Measurements from ENCODE around the gene RBSN.

- no peak for TF ChIP-seq CTCF (IDR thresholded peaks at IDR 0.05; ENCODE audit: low read depth, low read length)
- no peak for TF ChIP-seq MAX (IDR thresholded peaks at IDR 0.05; ENCODE audit: low read depth, low read length)
- no peak for TF ChIP-seq POLR2A (IDR thresholded peaks at IDR 0.05; ENCODE audit: extremely low read depth, insufficient read length)
- TF ChIP-seq MYC (IDR thresholded peaks at IDR 0.05; ENCODE audit: low read depth, low read length) = no peak
These were observed 43.9 kb downstream of the RBSN start for GRCh38 chr3:15055019-15055557.
